Inflammatory macrophage treated with lipopolysaccharide for 1 hour (primary cell): Measurements from ENCODE around the gene FNDC7.
"Not testable (repeated sequence)": the region's sequence is repeated elsewhere in the genome, so short reads cannot be mapped to it uniquely, and the experiment has no call there.

Experiments
- DNase-seq, 2 donors: peaks; one replicate each; pipeline ENCODE4 v3.0.0-alpha.2; 2020 to 2022

The FNDC7 gene

DNA sequence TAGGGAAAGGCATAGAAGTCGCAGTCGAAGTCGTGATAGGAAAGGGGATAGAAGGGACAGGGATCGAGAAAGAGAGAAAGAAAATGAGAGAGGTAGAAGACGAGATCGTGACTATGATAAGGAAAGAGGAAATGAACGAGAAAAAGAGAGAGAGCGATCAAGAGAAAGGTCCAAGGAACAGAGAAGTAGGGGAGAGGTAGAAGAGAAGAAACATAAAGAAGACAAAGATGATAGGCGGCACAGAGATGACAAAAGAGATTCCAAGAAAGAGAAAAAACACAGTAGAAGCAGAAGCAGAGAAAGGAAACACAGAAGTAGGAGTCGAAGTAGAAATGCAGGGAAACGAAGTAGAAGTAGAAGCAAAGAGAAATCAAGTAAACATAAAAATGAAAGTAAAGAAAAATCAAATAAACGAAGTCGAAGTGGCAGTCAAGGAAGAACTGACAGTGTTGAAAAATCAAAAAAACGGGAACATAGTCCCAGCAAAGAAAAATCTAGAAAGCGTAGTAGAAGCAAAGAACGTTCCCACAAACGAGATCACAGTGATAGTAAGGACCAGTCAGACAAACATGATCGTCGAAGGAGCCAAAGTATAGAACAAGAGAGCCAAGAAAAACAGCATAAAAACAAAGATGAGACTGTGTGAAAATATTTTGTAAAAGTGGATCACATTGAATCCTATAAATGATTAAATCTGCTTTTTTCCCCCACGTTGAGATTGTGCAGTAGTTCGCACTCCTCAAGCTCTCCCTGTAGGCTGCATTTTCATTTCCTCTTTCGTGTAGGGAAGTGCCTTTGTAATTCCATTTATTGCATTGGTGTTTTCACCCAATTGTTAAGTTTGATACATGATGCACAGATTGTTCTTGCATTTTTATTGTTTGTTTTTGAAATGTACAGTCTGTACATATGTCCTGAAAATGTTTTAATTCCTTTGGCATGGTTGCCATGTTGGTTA lies 13.1 kb upstream of the FNDC7 start:
- DNase-seq, result peak; percentile 70 to 71

DNA sequence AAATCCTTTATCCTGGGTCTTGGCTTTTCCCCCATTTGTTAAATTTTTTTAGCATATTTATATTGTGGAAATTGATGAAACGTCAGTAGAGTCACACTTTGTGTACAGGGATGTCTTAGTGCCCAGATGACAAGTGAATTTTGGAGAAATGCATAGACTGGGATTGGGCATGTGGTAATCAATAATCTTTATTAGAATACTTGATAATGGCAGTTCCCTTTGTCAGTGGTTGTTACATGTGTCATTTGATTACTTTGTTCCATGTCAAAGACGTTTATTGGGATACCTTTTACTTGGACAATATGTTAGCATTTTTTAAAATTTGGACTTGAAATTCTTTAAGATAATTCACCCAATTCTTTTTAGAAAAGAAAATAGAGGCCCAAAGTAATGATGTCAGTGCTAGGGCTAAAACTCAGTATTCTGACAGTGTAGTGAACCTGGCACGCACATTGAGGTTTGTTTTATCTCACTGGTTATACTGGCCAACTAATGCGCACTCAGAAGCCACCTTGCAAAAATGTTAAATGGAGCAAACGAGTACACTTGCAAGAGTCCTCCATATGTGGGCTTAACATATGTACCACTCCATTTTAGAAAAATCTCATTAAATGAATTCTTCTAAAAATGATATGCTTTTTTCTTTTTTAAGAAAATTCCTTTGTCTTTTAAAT lies 11.4 kb upstream of the FNDC7 start:
- DNase-seq, result no peak

DNA sequence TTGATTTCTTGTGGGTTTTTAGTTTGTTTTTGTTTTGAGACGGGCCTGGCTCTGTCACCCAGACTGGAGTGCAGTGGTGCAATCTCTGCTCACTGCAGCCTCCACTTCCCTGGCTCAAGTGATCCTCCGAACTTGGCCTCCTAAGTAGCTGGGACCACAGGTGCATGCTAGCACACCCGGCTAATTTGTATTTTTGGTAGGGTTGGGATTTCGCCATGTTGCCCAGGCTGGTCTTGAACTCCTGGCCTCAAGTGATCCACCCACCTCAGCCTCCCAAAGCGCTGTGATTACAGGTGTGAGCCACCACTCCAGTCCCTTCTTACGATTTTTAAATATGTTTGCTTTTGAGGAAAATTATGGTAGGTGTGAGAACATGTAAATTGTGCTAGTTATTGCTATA lies 10.6 kb upstream of the FNDC7 start:
- DNase-seq, result not testable (repeated sequence)

DNA sequence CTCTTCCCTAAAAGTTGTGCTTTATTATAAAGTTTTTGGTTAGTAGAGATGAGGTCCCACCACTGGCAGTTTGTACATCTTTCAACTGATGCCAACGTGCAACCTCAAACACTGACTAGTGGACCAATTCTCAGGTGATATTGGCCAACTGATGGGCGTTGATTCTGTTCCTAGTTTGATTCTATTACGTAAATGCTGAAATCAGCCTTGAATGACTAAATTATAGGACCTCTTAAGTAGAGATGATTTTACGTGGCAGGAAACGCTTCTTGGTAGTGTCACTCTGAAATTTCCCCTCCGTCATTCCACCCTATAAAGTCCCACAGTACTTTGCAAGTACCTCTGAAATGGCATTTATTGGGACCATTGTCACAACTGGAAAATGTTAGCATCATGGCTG lies 8.8 kb upstream of the FNDC7 start:
- DNase-seq, result no peak

DNA sequence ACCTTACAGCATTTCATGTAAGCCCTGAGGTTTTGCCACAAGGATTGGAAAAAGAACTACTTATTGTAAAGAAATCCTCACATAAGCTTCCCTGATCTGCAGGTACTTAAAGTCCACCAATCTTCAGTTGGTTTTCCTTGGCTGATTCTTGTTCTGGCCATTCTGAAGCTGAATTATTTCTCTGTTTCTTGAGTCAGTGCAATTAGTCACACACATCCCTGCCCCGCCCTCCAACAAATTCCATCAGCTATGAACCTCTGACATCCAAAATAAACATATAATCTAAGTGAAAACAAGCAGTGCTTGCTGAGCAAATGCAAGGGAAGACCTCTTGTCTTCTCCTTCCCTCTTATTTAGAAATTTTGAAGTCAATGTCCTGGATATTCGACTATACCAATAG lies 8.2 kb upstream of the FNDC7 start:
- no peak for DNase-seq

DNA sequence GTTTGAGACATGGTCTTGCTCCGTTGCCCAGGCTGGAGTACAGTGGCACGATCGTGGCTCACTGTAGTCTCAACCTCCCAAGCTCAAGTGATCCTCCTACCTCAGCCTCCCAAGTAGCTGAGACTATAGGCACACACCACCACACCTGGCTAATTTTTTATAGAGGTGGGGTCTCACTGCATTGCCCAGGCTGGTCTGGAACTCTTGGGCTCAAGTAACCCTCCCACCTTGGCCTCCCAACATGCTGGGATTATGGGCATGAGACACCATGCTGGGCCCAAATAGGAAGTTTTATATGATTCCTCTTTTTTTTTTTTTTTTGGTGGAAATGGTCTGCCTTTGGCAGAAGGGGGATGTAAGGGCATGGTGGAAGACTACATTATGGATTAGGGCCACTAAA lies 6.1 kb upstream of the FNDC7 start:
- DNase-seq, result no peak

DNA sequence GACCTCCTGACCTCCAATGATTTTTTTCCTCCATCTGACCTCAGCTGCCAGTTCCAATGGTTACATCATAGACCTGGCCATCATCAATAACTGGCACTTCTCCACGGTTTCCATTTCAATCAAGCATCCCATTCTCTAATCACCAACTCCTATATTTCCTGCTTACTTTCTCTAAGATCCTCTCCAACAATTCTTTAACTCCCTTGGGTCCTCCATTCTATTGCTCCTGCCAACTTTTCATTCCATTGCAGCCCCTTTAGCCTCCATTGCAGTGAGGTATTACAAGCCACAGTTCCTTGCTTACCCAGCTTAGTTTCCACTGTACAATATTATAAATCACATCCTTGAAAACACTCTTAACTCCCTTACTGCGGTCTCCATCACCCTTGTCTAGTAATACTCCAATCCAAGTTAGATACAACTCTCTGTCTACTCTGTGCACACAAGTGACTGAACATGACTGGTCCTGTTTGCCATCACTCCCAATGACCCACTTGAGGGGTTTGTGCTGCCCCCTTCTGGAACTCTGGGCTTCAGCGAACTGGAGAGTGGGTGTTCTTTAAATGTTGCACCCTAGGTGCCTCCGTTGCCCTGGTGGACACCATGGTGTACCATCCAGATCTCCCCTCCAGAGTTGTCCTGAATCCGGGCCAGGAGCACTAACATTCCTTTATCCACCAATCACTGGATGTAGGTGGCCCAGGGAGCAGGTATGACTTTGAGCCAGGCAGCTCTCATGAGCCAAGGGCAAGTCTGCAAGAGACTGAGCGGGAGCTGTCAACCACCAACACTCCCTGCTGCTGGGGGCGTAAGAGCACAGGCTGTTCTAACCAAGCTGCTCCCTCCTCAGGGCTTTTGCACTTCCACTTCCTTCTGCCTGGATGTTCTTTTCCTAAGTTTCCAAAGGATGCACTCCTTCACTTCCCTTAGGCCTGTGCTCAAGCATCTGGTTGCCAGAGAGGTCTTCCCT lies 3.7 kb upstream of the FNDC7 start:
- peak in 1 of 2 donors; percentile 56 for DNase-seq

DNA sequence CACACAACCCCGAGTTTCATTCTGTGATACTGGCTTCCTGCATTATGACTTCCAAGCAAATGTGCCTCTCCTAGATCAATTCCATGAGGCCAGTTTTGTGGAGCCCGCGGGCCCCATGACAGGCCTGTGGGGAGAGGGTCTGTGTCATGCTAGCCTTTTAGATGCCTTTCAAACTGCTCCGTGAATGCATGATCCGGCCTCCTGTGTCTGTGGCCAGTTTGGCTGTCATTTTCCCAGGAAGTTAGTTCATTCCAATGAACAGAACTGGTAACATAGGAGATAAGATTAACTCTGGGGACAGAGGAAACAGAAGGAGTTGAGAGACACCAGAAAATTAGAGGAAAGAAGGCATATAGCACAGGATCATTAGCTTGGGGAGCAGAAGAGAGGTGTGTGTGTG lies 3.2 kb downstream of the FNDC7 start:
- no peak for DNase-seq

DNA sequence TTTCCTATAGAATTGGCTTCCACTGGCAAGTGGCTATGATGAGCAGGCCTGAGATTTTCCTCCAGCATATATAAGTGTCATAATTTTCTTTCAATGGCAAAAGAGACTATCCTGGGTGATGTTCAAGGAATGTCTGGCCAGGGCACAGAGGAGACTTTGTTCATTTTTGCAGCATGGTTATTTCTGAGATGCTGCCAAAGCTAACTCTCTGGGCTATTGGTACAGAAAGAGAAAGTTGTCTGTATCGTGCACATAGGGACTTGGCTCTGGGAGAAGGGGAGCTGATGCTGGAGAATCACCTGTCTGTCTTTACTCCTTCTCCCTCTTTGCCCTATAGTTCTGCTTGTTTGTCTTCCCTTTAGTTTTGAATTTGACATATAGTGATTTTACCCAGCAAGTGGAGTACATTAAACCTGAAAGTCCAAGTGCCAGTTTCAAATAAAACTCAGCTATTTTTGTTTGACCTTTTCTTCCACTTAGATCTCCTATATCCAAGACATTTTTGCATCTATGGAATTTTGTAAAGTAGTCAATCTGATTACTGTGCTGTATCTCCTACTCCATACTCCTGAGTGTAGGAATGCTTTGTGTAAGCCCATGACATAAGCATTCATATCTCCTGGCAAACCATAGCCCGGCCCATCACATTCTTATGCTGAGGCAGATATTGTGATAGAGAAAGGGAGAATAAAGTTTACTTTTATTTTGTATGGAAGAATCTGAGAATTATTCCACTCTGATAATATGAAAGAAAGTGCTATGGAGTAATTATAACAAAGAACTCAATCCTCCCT lies 3.9 kb downstream of the FNDC7 start:
- DNase-seq, result no peak

DNA sequence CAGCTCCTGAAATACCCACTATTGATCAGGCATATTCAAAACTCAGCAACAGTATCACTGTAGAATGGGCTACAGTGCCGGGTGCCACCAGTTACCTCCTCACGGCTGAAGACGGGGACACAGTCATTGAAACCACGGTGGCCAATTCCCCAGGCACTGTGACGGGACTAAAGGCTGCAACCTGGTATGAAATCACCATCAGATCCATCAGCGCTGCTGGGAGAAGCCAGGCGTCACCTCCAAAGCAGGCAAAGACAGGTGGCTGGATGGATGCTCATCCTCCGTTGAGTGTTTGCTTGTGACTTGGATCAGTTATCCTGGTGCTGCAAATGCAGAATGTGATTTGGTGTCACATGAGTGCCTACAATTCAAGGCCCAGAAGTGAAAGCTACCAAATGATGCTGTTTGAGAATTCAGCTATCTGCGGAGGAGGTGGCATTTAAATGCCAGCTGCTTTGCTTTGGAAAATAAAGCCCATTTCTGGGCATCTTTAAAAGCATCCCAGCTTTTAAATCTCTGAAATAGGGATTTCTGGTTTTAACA lies 5.1 kb downstream of the FNDC7 start:
- DNase-seq, result no peak

DNA sequence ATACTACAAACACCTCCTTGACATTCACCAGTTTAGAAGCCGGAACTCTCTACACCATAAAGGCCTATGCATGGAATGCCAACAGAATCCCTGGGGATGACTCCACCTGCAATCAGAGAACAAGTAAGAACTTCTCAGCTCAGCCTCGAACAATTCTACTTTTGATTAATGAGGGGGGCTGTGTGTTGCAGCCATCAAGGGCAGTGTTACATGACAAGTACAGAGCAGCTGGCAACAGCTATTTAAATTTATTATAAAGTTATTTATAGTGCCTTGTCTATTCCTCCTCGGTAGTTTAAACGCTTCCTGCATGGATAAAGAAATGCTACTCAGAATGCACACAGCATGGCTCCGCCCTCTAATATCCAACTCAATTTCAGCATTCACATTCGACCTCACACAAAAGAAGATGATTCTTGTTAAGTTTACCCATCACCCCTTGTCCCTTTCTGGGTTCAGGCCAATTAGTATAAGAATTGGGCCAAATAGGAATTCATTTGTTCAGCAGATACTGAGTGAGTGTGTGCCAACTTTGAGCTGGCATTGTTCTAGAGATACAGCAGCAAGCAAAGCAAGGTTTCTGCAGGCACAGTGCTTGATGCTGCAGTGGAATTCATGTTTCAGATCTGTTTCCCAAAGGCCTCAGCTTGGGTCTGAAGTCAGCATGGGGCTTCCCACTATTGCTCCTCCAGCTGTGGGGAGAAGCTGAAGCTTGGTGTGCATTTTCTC lies 6.4 kb downstream of the FNDC7 start:
- no peak for DNase-seq

DNA sequence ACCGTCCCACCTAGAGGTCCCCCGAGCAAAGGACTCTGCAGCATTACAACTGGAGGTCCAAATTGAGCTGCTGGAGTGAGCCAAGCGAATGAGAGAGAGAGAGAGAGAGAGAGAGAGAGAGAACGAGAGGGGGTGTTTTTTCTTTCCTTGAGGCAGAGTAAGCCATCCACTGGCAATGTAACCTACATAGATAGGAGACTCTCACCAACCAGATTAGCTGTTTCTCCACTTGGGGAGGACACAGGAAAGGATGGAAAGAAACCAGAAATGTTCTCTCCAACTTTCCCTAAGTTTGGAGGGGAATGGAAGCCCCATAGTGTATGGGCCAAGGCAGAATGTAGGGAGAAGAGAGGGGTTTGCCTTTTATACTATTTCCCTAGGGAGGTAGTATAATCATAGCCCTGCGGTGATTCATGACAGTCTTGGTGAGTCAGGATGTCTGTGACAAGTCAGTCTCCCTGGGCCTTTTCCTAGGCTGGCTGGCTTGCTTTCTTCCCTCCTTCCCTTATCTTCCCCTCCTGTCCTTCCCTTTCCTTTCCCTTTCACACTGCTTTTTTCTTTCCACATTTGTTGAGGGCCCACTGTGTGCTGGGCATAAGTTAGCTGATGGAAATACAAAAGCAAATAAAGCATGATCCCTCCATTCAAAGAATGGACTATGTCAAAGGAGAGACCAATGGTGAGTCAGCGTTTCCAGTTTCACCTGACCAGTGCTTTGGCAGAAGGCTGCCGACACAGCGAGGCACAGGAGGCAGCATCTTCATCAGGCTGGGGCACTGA lies 7.1 kb downstream of the FNDC7 start:
- no peak for DNase-seq

DNA sequence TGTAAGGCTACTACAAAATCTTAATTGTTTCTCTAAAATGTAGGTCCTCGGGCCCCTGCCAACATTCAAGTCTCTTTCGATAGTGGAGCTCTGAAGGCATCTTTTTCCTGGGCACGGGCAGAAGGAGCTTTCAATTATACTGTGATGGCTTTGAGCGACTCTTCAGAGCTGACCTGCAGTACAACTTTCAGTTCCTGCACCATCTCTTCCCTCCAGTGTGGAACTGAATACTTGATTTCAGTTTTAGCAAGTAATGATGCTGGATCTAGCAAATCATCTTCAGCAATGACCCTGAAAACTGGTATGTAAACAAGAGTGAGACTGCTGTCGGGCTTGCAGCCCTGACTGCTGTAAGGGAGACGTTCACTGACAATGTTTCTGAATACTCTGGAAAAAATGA lies 9.6 kb downstream of the FNDC7 start:
- DNase-seq, result no peak

DNA sequence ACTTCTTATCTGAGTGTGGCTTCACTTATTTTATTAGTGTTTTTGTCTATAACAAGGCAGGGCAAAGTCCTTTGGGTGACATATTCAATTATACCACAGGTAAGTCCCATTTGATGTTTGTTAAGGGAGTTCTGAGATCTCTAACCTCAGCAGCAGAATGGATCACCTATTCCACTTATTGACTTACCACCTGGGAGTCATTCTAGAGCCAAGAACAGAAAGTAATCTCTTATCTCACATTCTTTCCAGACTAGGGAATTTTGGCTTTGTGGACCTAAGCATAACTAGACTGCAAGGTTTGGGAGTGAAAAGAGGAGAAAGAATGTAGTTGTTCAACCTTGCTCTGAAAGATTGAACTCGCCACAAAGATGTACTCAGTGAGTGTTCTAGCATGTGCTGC lies 13.2 kb downstream of the FNDC7 start:
- DNase-seq, result no peak

DNA sequence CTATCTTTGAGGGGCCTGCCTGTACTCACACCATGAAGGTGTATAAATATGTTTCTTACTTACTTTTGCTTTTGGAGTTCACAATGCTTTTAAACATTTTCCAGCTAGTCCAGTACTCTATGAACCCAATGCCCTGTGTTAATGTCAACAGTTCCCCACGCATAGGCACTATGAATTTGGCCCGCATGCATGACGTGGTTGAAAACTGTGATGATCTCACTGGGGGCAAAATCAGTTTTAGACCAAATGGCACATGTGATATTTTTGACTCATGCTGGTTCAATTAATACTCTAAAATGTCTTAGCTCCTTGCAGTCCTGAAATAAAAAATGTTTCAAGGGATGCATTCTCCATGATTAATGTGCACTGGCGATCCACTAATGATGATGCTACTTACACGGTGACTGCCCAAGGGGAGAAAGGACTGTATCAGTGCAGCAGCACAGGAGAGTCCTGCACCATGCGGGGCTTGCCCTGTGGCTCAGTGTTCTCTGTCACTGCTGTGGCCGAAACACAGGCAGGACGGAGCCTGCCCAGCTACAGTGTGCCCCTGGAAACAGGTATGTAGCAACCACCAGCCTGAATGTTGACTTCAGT lies 15.7 kb downstream of the FNDC7 start:
- no peak for DNase-seq

DNA sequence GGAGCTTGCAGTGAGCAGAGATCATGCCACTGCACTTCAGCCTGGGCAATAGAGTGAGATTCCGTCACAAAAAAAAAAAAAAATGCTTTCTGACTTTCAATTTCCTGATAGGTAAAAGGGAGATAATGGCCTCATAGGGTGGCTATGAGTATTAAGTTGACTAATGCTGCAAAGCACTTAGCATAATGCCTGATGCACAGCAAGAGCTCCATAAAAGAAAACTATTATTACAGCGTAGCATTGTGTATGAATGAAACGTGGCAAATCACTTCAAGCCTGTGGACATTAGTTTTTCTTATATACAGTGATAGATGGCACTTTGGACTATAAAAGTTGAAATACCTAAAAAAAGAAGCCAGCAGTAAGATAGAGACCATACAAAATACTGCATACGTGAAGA lies 16.8 kb downstream of the FNDC7 start:
- no peak for DNase-seq

DNA sequence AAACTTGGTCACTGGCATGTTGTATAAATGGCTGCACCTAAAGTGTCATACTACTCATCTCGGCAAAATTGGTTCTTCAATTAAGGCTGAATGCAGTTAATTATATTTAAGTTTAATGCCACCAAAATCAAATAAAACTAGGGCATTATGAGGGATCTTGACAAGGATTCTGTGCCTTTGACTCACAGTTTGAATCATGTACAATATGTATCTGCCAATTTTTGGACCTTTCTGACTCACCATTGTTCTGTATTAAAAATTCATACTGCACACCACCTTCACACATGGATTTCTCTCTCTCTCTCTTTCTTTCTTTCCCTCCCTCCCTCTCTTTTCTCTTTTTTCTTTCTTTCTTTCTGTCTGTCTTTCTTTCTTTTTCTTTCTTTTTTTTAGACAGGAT lies 19.7 kb downstream of the FNDC7 start:
- no peak for DNase-seq

DNA sequence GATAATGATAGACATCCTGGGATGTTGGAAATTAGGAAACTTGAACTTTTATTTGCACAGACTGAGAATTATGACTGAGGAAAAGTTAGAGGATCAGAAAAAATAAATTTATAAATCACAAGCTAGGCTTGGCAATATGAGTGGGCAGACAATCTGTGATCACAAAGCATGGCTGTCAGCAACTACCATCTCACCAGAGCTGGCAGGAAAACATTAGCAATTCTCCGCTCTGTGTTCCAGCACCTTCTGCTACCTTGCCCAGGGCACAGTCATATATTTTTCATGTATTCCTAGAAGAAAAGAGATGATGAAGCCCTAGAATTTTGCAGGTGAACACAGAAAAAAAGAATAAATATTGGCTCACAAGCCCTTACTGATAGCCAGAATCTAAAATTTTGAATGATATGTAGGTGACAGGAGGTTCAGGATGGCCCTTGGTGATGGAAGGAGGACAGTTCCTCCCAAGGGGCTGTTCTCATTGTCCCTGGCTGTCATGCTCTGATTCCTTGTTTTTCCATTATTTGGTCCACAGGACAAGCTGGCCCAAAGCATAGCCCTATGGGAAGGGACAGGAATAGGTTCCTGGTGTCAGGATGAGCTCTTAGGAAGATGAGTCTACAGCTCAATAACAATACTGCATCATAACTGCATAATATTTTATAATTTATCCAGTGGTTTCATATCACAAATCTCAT lies 21.6 kb downstream of the FNDC7 start:
- no peak for DNase-seq

DNA sequence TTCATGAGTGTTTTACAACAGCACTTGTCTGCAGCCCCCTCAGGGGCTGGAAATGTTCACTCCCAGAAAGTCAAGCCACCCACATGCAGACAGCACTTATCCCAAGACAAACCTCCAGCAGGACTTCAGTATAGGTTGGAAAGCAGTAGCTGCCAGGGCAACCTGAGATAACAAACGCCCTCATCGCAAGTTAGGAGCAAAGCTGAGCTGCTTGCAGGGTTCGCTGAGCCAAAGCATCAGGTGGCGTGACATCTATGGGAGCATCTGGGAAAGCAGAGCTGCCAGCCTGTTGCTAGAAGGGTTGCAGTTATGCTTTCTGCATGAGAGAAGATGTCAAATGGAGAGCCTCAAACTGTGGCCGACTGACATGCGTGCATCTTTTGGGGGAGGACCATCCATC lies 29.5 kb downstream of the FNDC7 start:
- DNase-seq, result no peak
